ENCODE results near the gene GEMIN4.

GRCh38 chr17:737561-738113, 14.4 kb downstream of the GEMIN4 start:
- no peak for TF ChIP-seq CTCF (IDR thresholded peaks at IDR 0.05)
- no peak for TF ChIP-seq POLR2A (IDR thresholded peaks at IDR 0.05)

Measured in Peyer's patch (tissue), 4 donors.